Measurements from ENCODE around the gene XKR7. TPM values are rescaled to one million over a fixed set of nuclear protein-coding genes. Genes with fewer than 3 reads are reported as not detected.

XKR7 gene
- total and polyA plus RNA-seq, 10 donors = 0.02 to 0.21 (median 0.08) TPM; not detected in 2

DNA sequence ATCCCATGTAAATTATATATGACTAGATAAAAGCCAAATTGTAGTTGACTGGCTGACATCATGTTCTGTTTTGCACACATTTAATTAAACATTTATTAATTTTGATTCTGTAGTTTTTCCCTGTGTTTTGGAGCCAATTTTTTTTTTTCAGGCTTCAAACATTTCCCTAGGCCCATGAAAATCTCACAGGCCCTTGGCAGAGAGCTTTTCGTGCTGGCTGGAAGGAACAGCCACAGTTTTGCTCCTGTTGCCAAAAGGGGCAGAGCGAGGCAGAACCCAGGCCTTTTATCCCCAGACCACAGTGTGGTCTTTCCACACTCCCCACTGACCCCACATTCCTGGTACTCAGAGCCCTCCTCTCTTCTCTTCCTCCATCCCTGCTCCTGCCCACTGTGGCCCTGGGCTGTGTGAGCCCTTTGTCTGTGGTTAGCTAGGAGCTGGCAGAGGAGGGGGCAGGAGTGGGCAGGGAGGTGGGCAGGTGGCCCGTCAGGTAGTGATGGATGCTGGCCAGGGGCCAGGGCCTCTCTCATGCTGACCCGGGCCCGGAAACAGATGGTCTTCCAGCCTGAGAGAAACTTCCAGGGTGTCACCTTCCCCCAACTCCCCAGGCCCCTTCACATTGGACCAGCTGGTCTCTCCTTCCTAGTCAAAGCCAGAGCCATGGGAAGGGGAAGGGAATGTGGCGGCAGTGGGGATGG lies 22.8 kb downstream of the XKR7 start:
- 65 to 69% (median 68%) methylated on average over 5 to 6 of the region's 6 CpGs for WGBS, 5 donors
- no peak overlapping the region for H3K27ac ChIP-seq
- no peak for TF ChIP-seq POLR2A (IDR thresholded peaks at IDR 0.05)
- TF ChIP-seq, protein P1, sequence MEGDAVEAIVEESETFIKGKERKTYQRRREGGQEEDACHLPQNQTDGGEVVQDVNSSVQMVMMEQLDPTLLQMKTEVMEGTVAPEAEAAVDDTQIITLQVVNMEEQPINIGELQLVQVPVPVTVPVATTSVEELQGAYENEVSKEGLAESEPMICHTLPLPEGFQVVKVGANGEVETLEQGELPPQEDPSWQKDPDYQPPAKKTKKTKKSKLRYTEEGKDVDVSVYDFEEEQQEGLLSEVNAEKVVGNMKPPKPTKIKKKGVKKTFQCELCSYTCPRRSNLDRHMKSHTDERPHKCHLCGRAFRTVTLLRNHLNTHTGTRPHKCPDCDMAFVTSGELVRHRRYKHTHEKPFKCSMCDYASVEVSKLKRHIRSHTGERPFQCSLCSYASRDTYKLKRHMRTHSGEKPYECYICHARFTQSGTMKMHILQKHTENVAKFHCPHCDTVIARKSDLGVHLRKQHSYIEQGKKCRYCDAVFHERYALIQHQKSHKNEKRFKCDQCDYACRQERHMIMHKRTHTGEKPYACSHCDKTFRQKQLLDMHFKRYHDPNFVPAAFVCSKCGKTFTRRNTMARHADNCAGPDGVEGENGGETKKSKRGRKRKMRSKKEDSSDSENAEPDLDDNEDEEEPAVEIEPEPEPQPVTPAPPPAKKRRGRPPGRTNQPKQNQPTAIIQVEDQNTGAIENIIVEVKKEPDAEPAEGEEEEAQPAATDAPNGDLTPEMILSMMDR (IDR thresholded peaks at IDR 0.05 in 8 of 11, conservative IDR thresholded peaks at IDR 0.05 in 3 of 11) = no peak
- TF ChIP-seq POLR2AphosphoS5 (IDR thresholded peaks at IDR 0.05) = no peak

DNA sequence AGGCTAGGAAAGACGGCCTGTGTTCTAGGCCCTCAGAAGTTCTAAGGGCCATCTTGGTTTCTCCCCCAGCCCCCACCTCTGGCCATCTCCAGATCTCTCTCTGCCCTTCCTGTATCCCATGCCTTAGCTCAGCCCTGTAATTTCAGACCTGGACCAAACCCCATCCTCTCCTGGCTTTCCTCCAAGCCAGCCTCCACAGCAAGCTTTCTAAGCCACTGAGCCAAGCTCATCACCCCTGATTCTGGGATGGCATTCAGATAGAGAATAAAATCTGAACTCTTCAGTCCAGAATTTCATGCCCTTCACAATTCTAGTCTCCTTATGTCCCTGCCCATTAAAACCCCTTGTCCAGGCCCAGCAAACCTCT lies 23.4 kb downstream of the XKR7 start:
- no peak overlapping the region for H3K4me3 ChIP-seq
- no peaks in the 10 kb centered on the region for H3K9me3 ChIP-seq
- 62 to 85% (median 71%) methylated on average over 1 of the region's 1 CpG for WGBS, 5 donors
- intact Hi-C loops (cut with DNase I; ENCODE audit: low total_unique reads) = no loop called here
- H3K27me3 ChIP-seq (replicated peaks in 1 of 7) = peaks cover 0 to 34% (median 22%) of the 10 kb centered on the region in 7 donors
- H3K27ac ChIP-seq = no peak overlapping the region
- H3K36me3 ChIP-seq = no peaks in the 10 kb centered on the region
- H3K4me1 ChIP-seq = peaks cover 0 to 11% (median 6%) of the 10 kb centered on the region in 6 donors
- TF ChIP-seq POLR2A (IDR thresholded peaks at IDR 0.05) (no peak), POLR2AphosphoS5 (IDR thresholded peaks at IDR 0.05) (no peak)
- TF ChIP-seq, protein P1 (IDR thresholded peaks at IDR 0.05 in 8 of 11, conservative IDR thresholded peaks at IDR 0.05 in 3 of 11) = no peak
- no peak for DNase-seq

More for the DNA sequence above, 22.8 kb downstream of the XKR7 start:
- intact Hi-C loops (cut with DNase I; ENCODE audit: low total_unique reads) = no loop called here
- peaks cover 0 to 11% (median 6%) of the 10 kb centered on the region in 6 donors for H3K4me1 ChIP-seq
- no peaks in the 10 kb centered on the region for H3K9me3 ChIP-seq
- no peak for DNase-seq
- H3K27me3 ChIP-seq (replicated peaks in 1 of 7) = peaks cover 0 to 28% (median 21%) of the 10 kb centered on the region in 7 donors
- no peaks in the 10 kb centered on the region for H3K36me3 ChIP-seq
- no peak overlapping the region for H3K4me3 ChIP-seq

DNA sequence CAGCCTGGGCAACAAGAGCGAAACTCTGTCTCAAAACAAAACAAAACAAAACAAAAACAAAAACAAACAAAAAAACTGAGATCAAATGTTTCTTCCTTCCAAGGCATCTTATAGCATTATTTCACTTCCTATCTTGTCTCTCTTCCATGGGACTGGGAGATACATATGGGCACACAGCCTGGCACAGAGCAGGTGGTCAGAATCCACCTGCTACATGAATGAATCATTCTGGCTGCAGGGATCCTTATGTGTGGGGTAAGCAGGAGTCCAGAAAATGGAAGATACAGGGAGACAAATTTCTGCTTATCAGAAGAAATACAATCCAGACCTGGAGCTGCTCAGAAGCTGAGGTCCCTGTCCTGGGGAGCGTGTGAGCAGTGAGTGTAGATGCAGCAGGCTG lies 24.1 kb downstream of the XKR7 start:
- H3K9me3 ChIP-seq = no peaks in the 10 kb centered on the region
- H3K4me1 ChIP-seq = peaks cover 0 to 11% (median 6%) of the 10 kb centered on the region in 6 donors
- no peak overlapping the region for H3K27ac ChIP-seq
- no peak for DNase-seq
- peaks cover 0 to 41% (median 22%) of the 10 kb centered on the region in 7 donors for H3K27me3 ChIP-seq (replicated peaks in 1 of 7)
- H3K36me3 ChIP-seq = no peaks in the 10 kb centered on the region
- intact Hi-C loops (cut with DNase I; ENCODE audit: low total_unique reads) = no loop called here
- WGBS, 5 donors = 75 to 89% (median 86%) methylated on average over 2 of the region's 2 CpGs
- H3K4me3 ChIP-seq = no peak overlapping the region
- TF ChIP-seq POLR2AphosphoS5 (IDR thresholded peaks at IDR 0.05) = no peak

GRCh38 chr20:31996996-31997395 lies 29.0 kb downstream of the XKR7 start:
- Histone ChIP-seq H3K4me1 (peaks cover 0 to 11% (median 6%) of the 10 kb centered on the region in 6 donors), H3K9me3 (no peaks in the 10 kb centered on the region), H3K36me3 (no peaks in the 10 kb centered on the region), H3K4me3 (no peak overlapping the region), H3K27ac (no peak overlapping the region), H3K27me3 (replicated peaks in 1 of 7) (peaks cover 0 to 42% (median 22%) of the 10 kb centered on the region in 7 donors)
- no peak for DNase-seq
- intact Hi-C loops (cut with DNase I; ENCODE audit: low total_unique reads) = no loop called here
- TF ChIP-seq, protein P1 (IDR thresholded peaks at IDR 0.05 in 8 of 11, conservative IDR thresholded peaks at IDR 0.05 in 3 of 11) = no peak
- no peak for TF ChIP-seq POLR2A (IDR thresholded peaks at IDR 0.05)
- no peak for TF ChIP-seq POLR2AphosphoS5 (IDR thresholded peaks at IDR 0.05)
- WGBS, 5 donors = 92 to 95% (median 94%) methylated on average over 12 to 18 of the region's 18 CpGs

Measured in spleen (tissue), 11 donors.